ENCODE data around the gene TCF7.

The TCF7 gene

GRCh38 chr5:134127988-134128647 lies 13.6 kb downstream of the TCF7 start:
- TF ChIP-seq ZFX (IDR thresholded peaks at IDR 0.05) (no peak), CTCF (conservative IDR thresholded peaks at IDR 0.05) (no peak)
- no peak overlapping the region for H3K27ac ChIP-seq

- TF ChIP-seq ZFX (IDR thresholded peaks at IDR 0.05) (no peak), CTCF (conservative IDR thresholded peaks at IDR 0.05) (no peak)
- no peak overlapping the region for H3K27ac ChIP-seq
Measured at GRCh38 chr5:134128648-134128995, 14.1 kb downstream of the TCF7 start.

- TF ChIP-seq ZFX (IDR thresholded peaks at IDR 0.05): no peak
- TF ChIP-seq CTCF (conservative IDR thresholded peaks at IDR 0.05): no peak
- no peak overlapping the region for H3K27ac ChIP-seq
Measured at GRCh38 chr5:134129411-134130238, 15.1 kb downstream of the TCF7 start.

GRCh38 chr5:134130239-134130945 lies 15.9 kb downstream of the TCF7 start:
- TF ChIP-seq CTCF (conservative IDR thresholded peaks at IDR 0.05) (no peak), ZFX (IDR thresholded peaks at IDR 0.05) (no peak)

GRCh38 chr5:134131165-134131564 lies 16.7 kb downstream of the TCF7 start:
- no peak for TF ChIP-seq CTCF (conservative IDR thresholded peaks at IDR 0.05)
- TF ChIP-seq ZFX (IDR thresholded peaks at IDR 0.05): no peak
- no peak overlapping the region for H3K27ac ChIP-seq

More at GRCh38 chr5:134130239-134130945, 15.9 kb downstream of the TCF7 start:
- no peak overlapping the region for H3K27ac ChIP-seq

- no peak overlapping the region for H3K27ac ChIP-seq
- TF ChIP-seq ZFX (IDR thresholded peaks at IDR 0.05): no peak
- TF ChIP-seq CTCF (conservative IDR thresholded peaks at IDR 0.05): no peak
Measured at GRCh38 chr5:134131578-134132350, 17.3 kb downstream of the TCF7 start.

Data from C4-2B (cell line).